CD4-positive, alpha-beta T cell treated with Interleukin-12 subunit alpha and Interleukin-12 subunit beta, for 1 hour (primary cell): ENCODE results near the gene DPP8.
A peak's percentile ranks its signal among the peaks of the same experiment; 100 is the strongest.
"Not testable (repeated sequence)": the region's sequence is repeated elsewhere in the genome, so short reads cannot be mapped to it uniquely, and the experiment has no call there.

Experiments used
- DNase-seq: peaks from one replicate; pipeline ENCODE4 v3.0.0-alpha.2; 2020

Gene DPP8

GRCh38 chr15:65521350-65521749, 3.9 kb upstream of the DPP8 start:
- DNase-seq, result no peak

GRCh38 chr15:65518633-65519285, 1.3 kb upstream of the DPP8 start:
- no peak for DNase-seq

GRCh38 chr15:65517866-65518207, 348 bp upstream of the DPP8 start:
- DNase-seq, result no peak

- DNase-seq, result peak; percentile 54
Measured at GRCh38 chr15:65512807-65513416, 4.6 kb downstream of the DPP8 start.

- DNase-seq, result no peak
Measured at GRCh38 chr15:65512189-65512588, 5.3 kb downstream of the DPP8 start.

- no peak for DNase-seq
Measured at GRCh38 chr15:65509321-65509720, 8.2 kb downstream of the DPP8 start.

- no peak for DNase-seq
Measured at GRCh38 chr15:65494076-65494475, 23.4 kb downstream of the DPP8 start.

- DNase-seq, result no peak
Measured at GRCh38 chr15:65484876-65485275, 32.6 kb downstream of the DPP8 start.

GRCh38 chr15:65476903-65477302, 40.6 kb downstream of the DPP8 start:
- DNase-seq, result no peak

- no peak for DNase-seq
Measured at GRCh38 chr15:65470866-65471265, 46.6 kb downstream of the DPP8 start.

- DNase-seq, result no peak
Measured at GRCh38 chr15:65468229-65468909, 49.1 kb downstream of the DPP8 start.

GRCh38 chr15:65466901-65467300, 50.6 kb downstream of the DPP8 start:
- no peak for DNase-seq

- DNase-seq, result not testable (repeated sequence)
Measured at GRCh38 chr15:65463096-65463495, 54.4 kb downstream of the DPP8 start.

- no peak for DNase-seq
Measured at GRCh38 chr15:65460741-65461347, 56.6 kb downstream of the DPP8 start.

GRCh38 chr15:65455256-65455655, 62.2 kb downstream of the DPP8 start:
- not testable (repeated sequence) for DNase-seq

- DNase-seq, result no peak
Measured at GRCh38 chr15:65451989-65452388, 65.5 kb downstream of the DPP8 start.

- no peak for DNase-seq
Measured at GRCh38 chr15:65450556-65450955, 66.9 kb downstream of the DPP8 start.

GRCh38 chr15:65447145-65447544, 70.3 kb downstream of the DPP8 start:
- DNase-seq, result no peak

- DNase-seq, result no peak
Measured at GRCh38 chr15:65434201-65434600, 83.3 kb downstream of the DPP8 start.

- DNase-seq, result no peak
Measured at GRCh38 chr15:65431731-65432130, 85.8 kb downstream of the DPP8 start.

- no peak for DNase-seq
Measured at GRCh38 chr15:65426216-65426853, 91.2 kb downstream of the DPP8 start.

GRCh38 chr15:65424683-65425082, 92.8 kb downstream of the DPP8 start:
- no peak for DNase-seq

- no peak for DNase-seq
Measured at GRCh38 chr15:65423976-65424679, 93.4 kb downstream of the DPP8 start.
